HepG2 (cell line): ENCODE results near the gene NTN5. TPM values are rescaled to one million over a fixed set of nuclear protein-coding genes. Genes with fewer than 3 reads are reported as not detected.

Experiments used
- IRF2 ChIP-seq: IDR thresholded peaks from 2 replicates; pipeline ENCODE4 v1.6.1; 2018; ENCODE audit warnings: missing genetic modification reagents, missing compliant biosample characterization
- MED1 ChIP-seq: sonication (generic); formaldehyde crosslinking; IDR thresholded peaks from 2 replicates; pipeline ENCODE4 v1.4.0; 2020; ENCODE audit warnings: missing genetic modification reagents
- PCBP2 ChIP-seq: fragments of 200-400 bp; formaldehyde crosslinking; optimal IDR thresholded peaks from 2 replicates; pipeline ENCODE3; 2018; ENCODE audit warnings: low read length, low read depth; ENCODE audit not compliant: poor library complexity, severe bottlenecking
- SPEN ChIP-seq: sonication (generic); formaldehyde crosslinking; IDR thresholded peaks from 2 replicates; pipeline ENCODE4 v1.5.1; 2020; ENCODE audit warnings: low read depth, mild to moderate bottlenecking, missing genetic modification reagents
- STAT5B ChIP-seq: sonication (generic); formaldehyde crosslinking; IDR thresholded peaks from 2 replicates; pipeline ENCODE4 v1.4.0; 2020; ENCODE audit warnings: missing genetic modification reagents
- TCF12 ChIP-seq, 2 experiments: fragments of 450-650 bp in 1 of 2; sonication (generic) in 1 of 2; formaldehyde crosslinking in 1 of 2; IDR thresholded peaks; 2 replicates each; pipeline versions ENCODE4 v1.6.1 to v1.8.0; 2017 to 2022; ENCODE audit warnings: antibody characterized with exemption in 1 of 2, mild to moderate bottlenecking in 1 of 2, missing genetic modification reagents in 1 of 2, moderate library complexity in 1 of 2
- TP53 ChIP-seq: sonication (generic); formaldehyde crosslinking; conservative IDR thresholded peaks from 2 replicates; pipeline ENCODE4 v1.4.0; 2020; ENCODE audit warnings: missing genetic modification reagents
- ZNF282 ChIP-seq: fragments of 450-650 bp; IDR thresholded peaks from 2 replicates; pipeline ENCODE4 v1.6.1; 2018; ENCODE audit not compliant: partially characterized antibody
- ZNF563 ChIP-seq: sonication (generic); formaldehyde crosslinking; IDR thresholded peaks from 2 replicates; pipeline ENCODE4 v1.8.0; 2022; ENCODE audit warnings: mild to moderate bottlenecking, moderate library complexity, missing genetic modification reagents
- ZNF564 ChIP-seq: sonication (generic); formaldehyde crosslinking; IDR thresholded peaks from 2 replicates; pipeline ENCODE4 v1.8.1; 2023; ENCODE audit warnings: mild to moderate bottlenecking, missing genetic modification reagents
- ZNF572 ChIP-seq: sonication (generic); formaldehyde crosslinking; IDR thresholded peaks from 2 replicates; pipeline ENCODE4 v1.5.1; 2020; ENCODE audit warnings: mild to moderate bottlenecking, missing genetic modification reagents
- ZNF577 ChIP-seq: sonication (generic); formaldehyde crosslinking; IDR thresholded peaks from 2 replicates; pipeline ENCODE4 v1.4.0; 2020; ENCODE audit warnings: mild to moderate bottlenecking, low read depth, missing genetic modification reagents, borderline replicate concordance
- ZNF670 ChIP-seq: sonication (generic); formaldehyde crosslinking; IDR thresholded peaks from 2 replicates; pipeline ENCODE4 v1.8.0; 2022; ENCODE audit warnings: mild to moderate bottlenecking, missing genetic modification reagents, borderline replicate concordance
- polyA plus RNA-seq, 8 experiments: library from polyadenylated mRNA; depleted of rRNA in 3 of 8; stranded (reverse) in 7 of 8; unstranded in 1 of 8; fragments of >200 nt; fragmentation: Illumina TruSeq in 4 of 8; extraction: Trizol in 4 of 8; gene quantifications; 2 replicates each; pipeline versions ENCODE4 v1.2.1 to v1.2.3, GENCODE V29; 2011 to 2016; ENCODE audit warnings: low read depth in 4 of 8, missing spikeins in 1 of 8, mixed read lengths in 1 of 8; ENCODE audit not compliant: insufficient read depth in 1 of 8
- total RNA-seq, 5 experiments: library from RNA; depleted of rRNA; stranded (reverse); fragments of >200 nt; fragmentation: Illumina TruSeq; extraction: Trizol; gene quantifications; 2 replicates each; pipeline ENCODE4 v1.2.3, GENCODE V29; 2016; ENCODE audit warnings: low read depth in 1 of 5
- TF ChIP-seq, protein P1 (sequence below): sonication (generic); formaldehyde crosslinking; IDR thresholded peaks from 2 replicates; pipeline ENCODE4 v1.4.0; 2020; ENCODE audit warnings: missing genetic modification reagents
- TF ChIP-seq, protein P2 (sequence below): sonication (generic); formaldehyde crosslinking; IDR thresholded peaks from 2 replicates; pipeline ENCODE4 v1.8.0; 2022; ENCODE audit warnings: mild to moderate bottlenecking, missing genetic modification reagents; ENCODE audit not compliant: insufficient replicate concordance
- TF ChIP-seq, protein P3 (sequence below): IDR thresholded peaks from 2 replicates; pipeline ENCODE4 v1.6.1; 2016
- TF ChIP-seq, protein P4 (sequence below): sonication (generic); formaldehyde crosslinking; IDR thresholded peaks from 2 replicates; pipeline ENCODE4 v1.4.0; 2020; ENCODE audit warnings: missing genetic modification reagents, borderline replicate concordance
- TF ChIP-seq, protein P5 (sequence below): sonication (generic); formaldehyde crosslinking; IDR thresholded peaks from 2 replicates; pipeline ENCODE4 v1.5.0; 2020; ENCODE audit warnings: mild to moderate bottlenecking, missing genetic modification reagents, moderate library complexity

The NTN5 gene
- total and polyA plus RNA-seq, 2 of the 13 experiments (the other 11 are each of a cell fraction or from before 2014, with no cell fraction given): 0.05 TPM; not detected in 1

DNA sequence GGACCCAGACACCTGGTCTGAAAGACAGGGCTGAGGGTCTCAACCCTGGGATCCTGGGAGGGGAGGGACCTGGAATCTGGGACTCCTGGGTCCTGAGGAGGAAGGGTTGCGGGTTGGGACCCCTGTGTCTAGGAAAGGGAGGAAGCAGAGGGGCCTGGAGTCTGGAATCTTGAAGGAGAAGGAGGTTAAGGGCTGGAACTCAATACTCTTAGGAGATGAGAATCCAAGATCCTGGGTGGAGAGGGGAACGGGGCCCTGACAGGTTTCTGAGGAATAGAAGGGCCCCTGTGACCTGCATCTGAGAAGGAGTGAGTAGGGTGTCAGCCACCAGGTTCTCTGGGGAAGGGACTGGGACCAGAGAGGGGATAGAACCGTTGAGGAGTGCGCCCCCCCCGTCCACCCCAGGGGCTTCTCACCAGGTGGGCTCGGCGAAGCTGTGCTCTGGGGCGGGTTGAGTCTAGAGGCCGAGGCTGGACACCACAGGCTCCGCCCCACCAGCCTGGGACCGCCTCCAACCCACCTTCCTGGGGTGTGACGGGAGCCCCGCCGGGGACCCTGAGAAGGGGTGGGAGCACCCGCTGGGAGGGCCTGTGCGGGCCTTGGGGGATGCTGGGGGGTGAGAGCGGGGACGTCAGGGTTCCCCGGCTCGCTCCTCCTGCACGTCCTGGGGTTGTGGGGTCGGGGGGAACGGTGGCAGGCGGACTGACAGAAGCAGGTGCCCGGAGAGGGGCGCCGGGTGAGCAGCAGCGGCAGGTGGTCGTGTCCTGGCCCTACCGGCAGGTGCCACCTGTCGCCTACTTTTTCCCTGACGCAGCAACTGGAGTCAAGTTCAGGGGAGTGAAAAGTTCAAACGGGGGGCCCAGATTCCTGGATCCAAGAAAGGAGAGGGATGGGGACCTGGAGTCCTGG, 46.7 kb upstream of the NTN5 start, which contains the start of gene MAMSTR (continued):
- TF ChIP-seq, protein P1, sequence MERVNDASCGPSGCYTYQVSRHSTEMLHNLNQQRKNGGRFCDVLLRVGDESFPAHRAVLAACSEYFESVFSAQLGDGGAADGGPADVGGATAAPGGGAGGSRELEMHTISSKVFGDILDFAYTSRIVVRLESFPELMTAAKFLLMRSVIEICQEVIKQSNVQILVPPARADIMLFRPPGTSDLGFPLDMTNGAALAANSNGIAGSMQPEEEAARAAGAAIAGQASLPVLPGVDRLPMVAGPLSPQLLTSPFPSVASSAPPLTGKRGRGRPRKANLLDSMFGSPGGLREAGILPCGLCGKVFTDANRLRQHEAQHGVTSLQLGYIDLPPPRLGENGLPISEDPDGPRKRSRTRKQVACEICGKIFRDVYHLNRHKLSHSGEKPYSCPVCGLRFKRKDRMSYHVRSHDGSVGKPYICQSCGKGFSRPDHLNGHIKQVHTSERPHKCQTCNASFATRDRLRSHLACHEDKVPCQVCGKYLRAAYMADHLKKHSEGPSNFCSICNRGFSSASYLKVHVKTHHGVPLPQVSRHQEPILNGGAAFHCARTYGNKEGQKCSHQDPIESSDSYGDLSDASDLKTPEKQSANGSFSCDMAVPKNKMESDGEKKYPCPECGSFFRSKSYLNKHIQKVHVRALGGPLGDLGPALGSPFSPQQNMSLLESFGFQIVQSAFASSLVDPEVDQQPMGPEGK (CRISPR knock-in tag): peak; percentile 46; the same call in 1 of the 2 replicates
- TF ChIP-seq TCF12 (IDR thresholded peaks at IDR 0.05) (no peak), TCF12 (CRISPR knock-in tag; IDR thresholded peaks at IDR 0.05) (no peak), ZNF564 (CRISPR knock-in tag) (0 out of 2 replicates have a peak, but pooled peaks have one; percentile 40), PCBP2 (no peak), ZNF670 (CRISPR knock-in tag) (0 out of 2 replicates have a peak, but pooled peaks have one; percentile 6), ZNF572 (no peak), ZNF577 (CRISPR knock-in tag) (no peak), MED1 (CRISPR knock-in tag) (no peak), SPEN (CRISPR knock-in tag) (no peak; the same call in 1 of the 2 replicates), STAT5B (CRISPR knock-in tag) (no peak), TP53 (CRISPR knock-in tag) (no peak), ZNF563 (CRISPR knock-in tag) (no peak), IRF2 (CRISPR knock-in tag) (no peak), ZNF282 (no peak)
- TF ChIP-seq, protein P2, sequence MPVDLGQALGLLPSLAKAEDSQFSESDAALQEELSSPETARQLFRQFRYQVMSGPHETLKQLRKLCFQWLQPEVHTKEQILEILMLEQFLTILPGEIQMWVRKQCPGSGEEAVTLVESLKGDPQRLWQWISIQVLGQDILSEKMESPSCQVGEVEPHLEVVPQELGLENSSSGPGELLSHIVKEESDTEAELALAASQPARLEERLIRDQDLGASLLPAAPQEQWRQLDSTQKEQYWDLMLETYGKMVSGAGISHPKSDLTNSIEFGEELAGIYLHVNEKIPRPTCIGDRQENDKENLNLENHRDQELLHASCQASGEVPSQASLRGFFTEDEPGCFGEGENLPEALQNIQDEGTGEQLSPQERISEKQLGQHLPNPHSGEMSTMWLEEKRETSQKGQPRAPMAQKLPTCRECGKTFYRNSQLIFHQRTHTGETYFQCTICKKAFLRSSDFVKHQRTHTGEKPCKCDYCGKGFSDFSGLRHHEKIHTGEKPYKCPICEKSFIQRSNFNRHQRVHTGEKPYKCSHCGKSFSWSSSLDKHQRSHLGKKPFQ (CRISPR knock-in tag): peak; percentile 51
- TF ChIP-seq, protein P3, sequence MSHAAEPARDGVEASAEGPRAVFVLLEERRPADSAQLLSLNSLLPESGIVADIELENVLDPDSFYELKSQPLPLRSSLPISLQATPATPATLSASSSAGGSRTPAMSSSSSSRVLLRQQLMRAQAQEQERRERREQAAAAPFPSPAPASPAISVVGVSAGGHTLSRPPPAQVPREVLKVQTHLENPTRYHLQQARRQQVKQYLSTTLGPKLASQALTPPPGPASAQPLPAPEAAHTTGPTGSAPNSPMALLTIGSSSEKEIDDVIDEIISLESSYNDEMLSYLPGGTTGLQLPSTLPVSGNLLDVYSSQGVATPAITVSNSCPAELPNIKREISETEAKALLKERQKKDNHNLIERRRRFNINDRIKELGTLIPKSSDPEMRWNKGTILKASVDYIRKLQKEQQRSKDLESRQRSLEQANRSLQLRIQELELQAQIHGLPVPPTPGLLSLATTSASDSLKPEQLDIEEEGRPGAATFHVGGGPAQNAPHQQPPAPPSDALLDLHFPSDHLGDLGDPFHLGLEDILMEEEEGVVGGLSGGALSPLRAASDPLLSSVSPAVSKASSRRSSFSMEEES (CRISPR knock-in tag): 0 out of 2 replicates have a peak, but pooled peaks have one; percentile 14
- TF ChIP-seq, protein P4, sequence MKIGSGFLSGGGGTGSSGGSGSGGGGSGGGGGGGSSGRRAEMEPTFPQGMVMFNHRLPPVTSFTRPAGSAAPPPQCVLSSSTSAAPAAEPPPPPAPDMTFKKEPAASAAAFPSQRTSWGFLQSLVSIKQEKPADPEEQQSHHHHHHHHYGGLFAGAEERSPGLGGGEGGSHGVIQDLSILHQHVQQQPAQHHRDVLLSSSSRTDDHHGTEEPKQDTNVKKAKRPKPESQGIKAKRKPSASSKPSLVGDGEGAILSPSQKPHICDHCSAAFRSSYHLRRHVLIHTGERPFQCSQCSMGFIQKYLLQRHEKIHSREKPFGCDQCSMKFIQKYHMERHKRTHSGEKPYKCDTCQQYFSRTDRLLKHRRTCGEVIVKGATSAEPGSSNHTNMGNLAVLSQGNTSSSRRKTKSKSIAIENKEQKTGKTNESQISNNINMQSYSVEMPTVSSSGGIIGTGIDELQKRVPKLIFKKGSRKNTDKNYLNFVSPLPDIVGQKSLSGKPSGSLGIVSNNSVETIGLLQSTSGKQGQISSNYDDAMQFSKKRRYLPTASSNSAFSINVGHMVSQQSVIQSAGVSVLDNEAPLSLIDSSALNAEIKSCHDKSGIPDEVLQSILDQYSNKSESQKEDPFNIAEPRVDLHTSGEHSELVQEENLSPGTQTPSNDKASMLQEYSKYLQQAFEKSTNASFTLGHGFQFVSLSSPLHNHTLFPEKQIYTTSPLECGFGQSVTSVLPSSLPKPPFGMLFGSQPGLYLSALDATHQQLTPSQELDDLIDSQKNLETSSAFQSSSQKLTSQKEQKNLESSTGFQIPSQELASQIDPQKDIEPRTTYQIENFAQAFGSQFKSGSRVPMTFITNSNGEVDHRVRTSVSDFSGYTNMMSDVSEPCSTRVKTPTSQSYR (CRISPR knock-in tag): 0 out of 2 replicates have a peak, but pooled peaks have one; percentile 2
- TF ChIP-seq, protein P5, sequence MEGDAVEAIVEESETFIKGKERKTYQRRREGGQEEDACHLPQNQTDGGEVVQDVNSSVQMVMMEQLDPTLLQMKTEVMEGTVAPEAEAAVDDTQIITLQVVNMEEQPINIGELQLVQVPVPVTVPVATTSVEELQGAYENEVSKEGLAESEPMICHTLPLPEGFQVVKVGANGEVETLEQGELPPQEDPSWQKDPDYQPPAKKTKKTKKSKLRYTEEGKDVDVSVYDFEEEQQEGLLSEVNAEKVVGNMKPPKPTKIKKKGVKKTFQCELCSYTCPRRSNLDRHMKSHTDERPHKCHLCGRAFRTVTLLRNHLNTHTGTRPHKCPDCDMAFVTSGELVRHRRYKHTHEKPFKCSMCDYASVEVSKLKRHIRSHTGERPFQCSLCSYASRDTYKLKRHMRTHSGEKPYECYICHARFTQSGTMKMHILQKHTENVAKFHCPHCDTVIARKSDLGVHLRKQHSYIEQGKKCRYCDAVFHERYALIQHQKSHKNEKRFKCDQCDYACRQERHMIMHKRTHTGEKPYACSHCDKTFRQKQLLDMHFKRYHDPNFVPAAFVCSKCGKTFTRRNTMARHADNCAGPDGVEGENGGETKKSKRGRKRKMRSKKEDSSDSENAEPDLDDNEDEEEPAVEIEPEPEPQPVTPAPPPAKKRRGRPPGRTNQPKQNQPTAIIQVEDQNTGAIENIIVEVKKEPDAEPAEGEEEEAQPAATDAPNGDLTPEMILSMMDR (CRISPR knock-in tag): peak; percentile 65
